ENCODE data around the gene IGBP1. TPM values are rescaled to one million over a fixed set of nuclear protein-coding genes. Genes with fewer than 3 reads are reported as not detected.

The IGBP1 gene
- total and polyA plus RNA-seq, 10 of the 15 experiments (the other 5 are each of a cell fraction or from before 2014, with no cell fraction given): 29.7 to 120 (median 58.7) TPM

GRCh38 chrX:70169281-70169680 lies 36.0 kb downstream of the IGBP1 start:
- POLR2A ChIA-PET: no interaction called here
- Histone ChIP-seq H3K79me2 (ENCODE audit: control insufficient read depth, insufficient read depth, low read length) (no peaks in the 10 kb centered on the region), H2AFZ (ENCODE audit: control insufficient read depth, low read depth, low read length) (no peak overlapping the region), H3K27ac (ENCODE audit: control insufficient read depth, insufficient read depth) (no peak overlapping the region), H3K27me3 (replicated peaks in 1 of 2; ENCODE audit: control insufficient read depth in 2 of 2, insufficient read depth in 2 of 2, low read length in 1 of 2) (no peaks in the 10 kb centered on the region), H3K9me3 (replicated peaks; ENCODE audit: control insufficient read depth, insufficient read depth, low read length) (no peaks in the 10 kb centered on the region), H3K4me1 (ENCODE audit: control insufficient read depth, insufficient read depth, low read length) (no peaks in the 10 kb centered on the region), H3K36me3 (ENCODE audit: control insufficient read depth in 2 of 2, insufficient read depth in 2 of 2, low read length in 1 of 2) (peaks cover 3 to 4% of the 10 kb centered on the region in 2 experiments), H3K9ac (ENCODE audit: control insufficient read depth, insufficient read depth, low read length) (no peak overlapping the region), H3K4me3 (no peak overlapping the region), H4K20me1 (ENCODE audit: control insufficient read depth, insufficient read depth) (no peaks in the 10 kb centered on the region), H3K4me2 (ENCODE audit: control insufficient read depth, insufficient read depth) (no peak overlapping the region)
- DNase-seq (ENCODE audit: low read depth, low spot score) (no peak), FAIRE-seq (no peak), ATAC-seq (no peak)
- TF ChIP-seq CBX5 (IDR thresholded peaks at IDR 0.05; ENCODE audit: low read depth): no peak
- TF ChIP-seq IRF4 (IDR thresholded peaks at IDR 0.05; ENCODE audit: low read depth, low read length): no peak
- CTCF ChIA-PET: interaction anchor here (1.2 kb wide), 1 partner anchor 28 kb away, joined by 4 read pairs; no protein-coding TSS in a partner anchor
- 55% methylated on average over 7 of the region's 7 CpGs for WGBS (ENCODE audit: insufficient coverage, insufficient replicate concordance, low lambda C conversion rate, missing lambda C conversion rate)
- BruUV-seq (replicated peaks): no TSS peak
- SMC1A ChIA-PET (ENCODE audit: uncharacterized antibody, unreplicated experiment): no interaction called here
- in situ Hi-C loops (cut with MboI): no loop called here
- intact Hi-C loops (cut with micrococcal nuclease; ENCODE audit: unreplicated experiment): no loop called here
- RAD21 ChIA-PET (ENCODE audit: unreplicated experiment): interaction anchor here (1.7 to 1.8 kb wide), 2 partner anchors 11 to 36 kb away, joined by 3 to 4 read pairs; partner anchors contain the start of gene IGBP1

DNA sequence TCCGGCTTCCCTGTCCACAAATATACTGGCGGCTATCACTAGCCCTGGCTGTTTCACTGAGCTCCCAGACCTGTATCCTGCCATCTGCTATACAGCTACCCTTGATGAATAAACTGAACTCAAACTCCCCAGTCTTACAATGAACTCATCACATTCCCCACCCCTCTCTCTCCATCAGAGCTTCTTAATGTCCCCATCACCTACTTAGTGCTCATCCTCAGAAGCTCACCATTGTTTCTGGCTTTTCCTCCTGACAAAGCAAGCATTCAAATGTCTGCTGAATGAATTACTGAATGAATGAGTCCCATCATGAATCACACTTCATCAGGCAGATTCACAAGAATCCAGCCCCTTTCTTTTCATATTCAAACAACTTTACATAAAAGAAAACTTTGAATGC lies 38.4 kb downstream of the IGBP1 start:
- Histone ChIP-seq H3K27ac (ENCODE audit: control insufficient read depth, insufficient read depth) (no peak overlapping the region), H3K9me3 (replicated peaks; ENCODE audit: control insufficient read depth, insufficient read depth, low read length) (no peaks in the 10 kb centered on the region; the same call in 2 of the 3 replicates), H3K4me2 (ENCODE audit: control insufficient read depth, insufficient read depth) (no peak overlapping the region), H4K20me1 (ENCODE audit: control insufficient read depth, insufficient read depth) (no peaks in the 10 kb centered on the region), H3K27me3 (replicated peaks in 1 of 2; ENCODE audit: control insufficient read depth in 2 of 2, insufficient read depth in 2 of 2, low read length in 1 of 2) (no peaks in the 10 kb centered on the region), H3K36me3 (ENCODE audit: control insufficient read depth in 2 of 2, insufficient read depth in 2 of 2, low read length in 1 of 2) (peaks cover 3 to 4% of the 10 kb centered on the region in 2 experiments; a peak in 3 of 4 replicates), H3K9ac (ENCODE audit: control insufficient read depth, insufficient read depth, low read length) (no peak overlapping the region), H2AFZ (ENCODE audit: control insufficient read depth, low read depth, low read length) (no peak overlapping the region), H3K79me2 (ENCODE audit: control insufficient read depth, insufficient read depth, low read length) (no peaks in the 10 kb centered on the region), H3K4me1 (ENCODE audit: control insufficient read depth, insufficient read depth, low read length) (peaks cover 13% of the 10 kb centered on the region), H3K4me3 (no peak overlapping the region)
- WGBS (ENCODE audit: insufficient coverage, insufficient replicate concordance, low lambda C conversion rate, missing lambda C conversion rate): 54% methylated on average over 2 of the region's 2 CpGs
- no peak for ATAC-seq
- intact Hi-C loops (cut with micrococcal nuclease; ENCODE audit: unreplicated experiment): no loop called here
- CTCF ChIA-PET: interaction anchor here (1.1 to 1.3 kb wide), 2 partner anchors 25 to 263 kb away, joined by 3 to 6 read pairs; no protein-coding TSS in a partner anchor
- POLR2A ChIA-PET: interaction anchor here (0.7 kb wide), 1 partner anchor 22 kb away, joined by 4 read pairs; no protein-coding TSS in a partner anchor
- SMC1A ChIA-PET (ENCODE audit: uncharacterized antibody, unreplicated experiment): interaction anchor here (0.6 kb wide), 1 partner anchor 1250 kb away, joined by 3 read pairs; no protein-coding TSS in a partner anchor
- TF ChIP-seq BHLHE40 (IDR thresholded peaks at IDR 0.05; ENCODE audit: borderline replicate concordance in 1 of 2, low read depth in 2 of 2, low read length in 1 of 2) (no peak), BMI1 (IDR thresholded peaks at IDR 0.05; ENCODE audit: borderline replicate concordance) (no peak)
- BruUV-seq (replicated peaks): no TSS peak
- RAD21 ChIA-PET (ENCODE audit: unreplicated experiment): interaction anchor here (1.8 kb wide), 1 partner anchor 38 kb away, joined by 4 read pairs; the partner anchor contains the start of gene IGBP1
- DNase-seq (ENCODE audit: low read depth, low spot score): no peak
- in situ Hi-C loops (cut with MboI): no loop called here
- no peak for FAIRE-seq

Measured in GM12878 (cell line).